ENCODE results near the gene SRRT. TPM values are rescaled to one million over a fixed set of nuclear protein-coding genes. Genes with fewer than 3 reads are reported as not detected.

The SRRT gene
- total and polyA plus RNA-seq, 2 donors from 2014 or later: 58.2 to 127 TPM

GRCh38 chr7:100855515-100855914, 19.4 kb upstream of the SRRT start:
- no peak for FAIRE-seq
- Histone ChIP-seq H3K4me1 (ENCODE audit: control insufficient read depth in 2 of 3, insufficient read depth in 2 of 3, low read depth in 1 of 3, low read length in 3 of 3) (peaks cover 0 to 9% (median 0%) of the 10 kb centered on the region in 3 donors), H3K36me3 (ENCODE audit: control insufficient read depth in 2 of 3, insufficient read depth in 3 of 3, low read length in 3 of 3) (peaks cover 0 to 7% (median 2%) of the 10 kb centered on the region in 3 donors), H3K9me3 (ENCODE audit: control insufficient read depth in 2 of 3, insufficient read depth in 1 of 3, low read length in 3 of 3) (no peaks in the 10 kb centered on the region), H3K27ac (ENCODE audit: low read depth in 2 of 2, low read length in 2 of 2) (no peak overlapping the region), H3K27me3 (ENCODE audit: control insufficient read depth, insufficient read depth, low read length) (no peaks in the 10 kb centered on the region), H3K9ac (ENCODE audit: low read length in 3 of 3) (no peak overlapping the region), H3K4me3 (ENCODE audit: low read length in 3 of 3) (no peak overlapping the region)
- no peak for TF ChIP-seq CTCF (IDR thresholded peaks at IDR 0.05; ENCODE audit: borderline replicate concordance, extremely low read depth, insufficient read depth)
- DNase-seq: peak in 1 of 5 donors; percentile 69
- intact Hi-C loops (cut with DNase I): loop anchor here (10.0 kb wide), 1 partner anchor 51 kb away; no protein-coding TSS in a partner anchor

- peaks cover 0 to 8% (median 0%) of the 10 kb centered on the region in 3 donors for H3K4me1 ChIP-seq (ENCODE audit: control insufficient read depth in 2 of 3, insufficient read depth in 2 of 3, low read depth in 1 of 3, low read length in 3 of 3)
- FAIRE-seq: no peak
- TF ChIP-seq CTCF (IDR thresholded peaks at IDR 0.05; ENCODE audit: borderline replicate concordance, extremely low read depth, insufficient read depth): no peak
- H3K9ac ChIP-seq (ENCODE audit: low read length in 3 of 3): no peak overlapping the region
- DNase-seq: no peak
- intact Hi-C loops (cut with DNase I): loop anchor here (10.0 kb wide), 1 partner anchor 52 kb away; no protein-coding TSS in a partner anchor
- no peaks in the 10 kb centered on the region for H3K27me3 ChIP-seq (ENCODE audit: control insufficient read depth, insufficient read depth, low read length)
- no peaks in the 10 kb centered on the region for H3K9me3 ChIP-seq (ENCODE audit: control insufficient read depth in 2 of 3, insufficient read depth in 1 of 3, low read length in 3 of 3)
- H3K36me3 ChIP-seq (ENCODE audit: control insufficient read depth in 2 of 3, insufficient read depth in 3 of 3, low read length in 3 of 3): peaks cover 0 to 15% (median 2%) of the 10 kb centered on the region in 3 donors
- no peak overlapping the region for H3K4me3 ChIP-seq (ENCODE audit: low read length in 3 of 3)
- no peak overlapping the region for H3K27ac ChIP-seq (ENCODE audit: low read depth in 2 of 2, low read length in 2 of 2)
Observed at GRCh38 chr7:100856871-100857282, 18.0 kb upstream of the SRRT start.

- Histone ChIP-seq H3K4me3 (ENCODE audit: low read length in 3 of 3) (no peak overlapping the region), H3K36me3 (ENCODE audit: control insufficient read depth in 2 of 3, insufficient read depth in 3 of 3, low read length in 3 of 3) (peaks cover 0 to 15% (median 2%) of the 10 kb centered on the region in 3 donors), H3K27ac (ENCODE audit: low read depth in 2 of 2, low read length in 2 of 2) (no peak overlapping the region), H3K9me3 (ENCODE audit: control insufficient read depth in 2 of 3, insufficient read depth in 1 of 3, low read length in 3 of 3) (no peaks in the 10 kb centered on the region), H3K4me1 (ENCODE audit: control insufficient read depth in 2 of 3, insufficient read depth in 2 of 3, low read depth in 1 of 3, low read length in 3 of 3) (peaks cover 0 to 9% (median 8%) of the 10 kb centered on the region in 3 donors), H3K27me3 (ENCODE audit: control insufficient read depth, insufficient read depth, low read length) (no peaks in the 10 kb centered on the region), H3K9ac (ENCODE audit: low read length in 3 of 3) (no peak overlapping the region)
- intact Hi-C loops (cut with DNase I): loop anchor here (10.0 kb wide), 1 partner anchor 55 kb away; no protein-coding TSS in a partner anchor
- DNase-seq (peak in 1 of 5 donors; percentile 54), FAIRE-seq (no peak)
- no peak for TF ChIP-seq CTCF (IDR thresholded peaks at IDR 0.05; ENCODE audit: borderline replicate concordance, extremely low read depth, insufficient read depth)
Observed at GRCh38 chr7:100859856-100860255, 15.0 kb upstream of the SRRT start.
